SIG-M5 (cell line): ENCODE measurements around the gene HOXA4.

Experiments
- DNase-seq: peaks from one replicate; lab custom pipeline; 2025; lab: John Stamatoyannopoulos, UW

Gene HOXA4

GRCh38 chr7:27092819-27093110 is 37.8 kb downstream of the HOXA4 start:
- DNase-seq: no peak

- DNase-seq: no peak
Measured at GRCh38 chr7:27091941-27092818, 38.4 kb downstream of the HOXA4 start.

GRCh38 chr7:27091105-27091504 is 39.5 kb downstream of the HOXA4 start:
- no peak for DNase-seq

- no peak for DNase-seq
Measured at GRCh38 chr7:27088002-27088922, 42.3 kb downstream of the HOXA4 start.

GRCh38 chr7:27083646-27084045 is 46.9 kb downstream of the HOXA4 start:
- no peak for DNase-seq

- DNase-seq: no peak
Measured at GRCh38 chr7:27082171-27082570, 48.4 kb downstream of the HOXA4 start.

GRCh38 chr7:27080844-27081436 is 49.6 kb downstream of the HOXA4 start:
- no peak for DNase-seq

- DNase-seq: no peak
Measured at GRCh38 chr7:27079234-27079975, 51.2 kb downstream of the HOXA4 start.

GRCh38 chr7:27078616-27079233 is 51.8 kb downstream of the HOXA4 start:
- no peak for DNase-seq
